ENCODE measurements around the gene IFNGR1.

DNA sequence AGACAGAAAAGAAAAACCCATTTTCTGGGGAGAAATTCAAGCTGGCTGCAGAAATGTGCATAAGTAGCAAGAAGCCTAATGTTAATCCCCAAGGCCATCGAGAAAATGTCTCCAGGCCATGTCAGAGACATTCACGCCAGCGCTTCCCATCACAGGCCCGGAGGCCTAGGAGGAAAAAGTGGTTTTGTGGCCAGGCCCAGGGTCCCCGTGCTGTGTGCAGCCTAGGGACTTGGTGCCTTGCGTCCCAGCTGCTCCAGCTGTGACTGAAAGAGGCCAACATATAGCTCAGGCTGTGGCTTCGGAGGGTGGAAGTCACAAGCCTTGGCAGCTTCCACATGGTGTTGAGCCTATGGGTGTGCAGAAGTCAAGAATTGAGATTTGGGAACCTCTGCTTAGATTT lies 10.9 kb downstream of the IFNGR1 start:
- no peak for TF ChIP-seq YY1 (IDR thresholded peaks at IDR 0.05; ENCODE audit: insufficient read depth, insufficient read length)
- TF ChIP-seq ZNF274 (IDR thresholded peaks at IDR 0.05; ENCODE audit: low read depth, low read length) = no peak
- TF ChIP-seq SUZ12 (IDR thresholded peaks at IDR 0.05; ENCODE audit: extremely low read depth, insufficient read depth, insufficient read length) = no peak

All from NT2/D1 (cell line).